ENCODE results near the gene RNF8. TPM values are rescaled to one million over a fixed set of nuclear protein-coding genes. Genes with fewer than 3 reads are reported as not detected.

The RNF8 gene
- total and polyA plus RNA-seq, 9 of the 15 experiments (the other 6 are each of a cell fraction or from before 2014, with no cell fraction given): 10.6 to 47.0 (median 37.5) TPM

DNA sequence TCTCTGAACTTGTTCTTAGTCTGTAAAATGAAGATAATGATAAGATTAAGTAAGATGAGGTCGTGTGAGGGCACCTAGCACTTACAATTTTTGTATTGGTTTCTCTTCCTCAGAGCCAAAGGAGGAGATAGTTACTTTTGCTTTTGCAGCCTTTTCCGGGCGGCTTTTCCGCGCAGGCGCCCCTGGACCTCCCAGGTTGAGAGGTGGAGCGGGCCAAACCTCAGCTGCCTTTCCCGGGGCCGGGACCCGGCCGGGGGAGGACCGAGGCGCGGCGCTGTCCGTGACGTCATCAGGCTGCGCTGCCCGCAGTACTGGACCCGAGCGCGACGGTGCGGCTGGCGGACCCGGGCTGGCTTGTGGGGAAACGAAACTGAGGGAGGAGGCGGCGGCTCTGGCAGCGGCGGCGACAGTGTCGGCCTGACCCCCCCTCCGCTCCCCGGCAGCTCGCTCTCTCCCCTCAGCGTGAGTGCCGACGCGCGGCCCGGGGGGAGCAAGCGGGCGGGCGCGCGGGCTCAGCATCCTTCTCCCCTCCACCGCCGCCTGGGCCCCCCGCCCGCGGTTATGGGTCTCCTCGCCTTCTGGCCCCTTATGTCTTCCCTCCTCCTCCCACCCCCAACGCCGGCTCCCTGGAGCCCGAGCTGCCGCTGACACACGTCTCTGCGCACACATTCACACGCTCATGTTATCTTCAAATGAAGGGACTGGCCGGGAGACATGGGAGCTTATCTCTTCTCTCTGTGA lies 79.3 kb downstream of the RNF8 start, which contains the start of gene CMTR1 (continued):
- TF ChIP-seq, protein P1, sequence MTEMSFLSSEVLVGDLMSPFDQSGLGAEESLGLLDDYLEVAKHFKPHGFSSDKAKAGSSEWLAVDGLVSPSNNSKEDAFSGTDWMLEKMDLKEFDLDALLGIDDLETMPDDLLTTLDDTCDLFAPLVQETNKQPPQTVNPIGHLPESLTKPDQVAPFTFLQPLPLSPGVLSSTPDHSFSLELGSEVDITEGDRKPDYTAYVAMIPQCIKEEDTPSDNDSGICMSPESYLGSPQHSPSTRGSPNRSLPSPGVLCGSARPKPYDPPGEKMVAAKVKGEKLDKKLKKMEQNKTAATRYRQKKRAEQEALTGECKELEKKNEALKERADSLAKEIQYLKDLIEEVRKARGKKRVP (CRISPR knock-in tag; IDR thresholded peaks at IDR 0.05): peak; percentile 56
- TF ChIP-seq JUN (IDR thresholded peaks at IDR 0.05; ENCODE audit: borderline replicate concordance, low read depth, low read length) (peak; percentile 86), JUN (CRISPR knock-in tag; IDR thresholded peaks at IDR 0.05; ENCODE audit: borderline replicate concordance) (no peak), RBBP5 (IDR thresholded peaks at IDR 0.05; ENCODE audit: borderline replicate concordance, insufficient read depth, low read length, poor library complexity, severe bottlenecking) (peak; percentile 100), SMARCE1 (IDR thresholded peaks at IDR 0.05) (no peak), GATA2 (CRISPR knock-in tag; IDR thresholded peaks at IDR 0.05) (no peak), ZNF354B (CRISPR knock-in tag; IDR thresholded peaks at IDR 0.05) (no peak), RNF2 (IDR thresholded peaks at IDR 0.05) (peak; percentile 54), NEUROD1 (IDR thresholded peaks at IDR 0.05; ENCODE audit: borderline replicate concordance, low read depth, low read length, partially characterized antibody) (peak; percentile 57), KHSRP (IDR thresholded peaks at IDR 0.05) (peak; percentile 97), NCOA2 (IDR thresholded peaks at IDR 0.05; ENCODE audit: partially characterized antibody in 2 of 2) (peak in 1 of 2 experiments; percentile 67), ZKSCAN3 (CRISPR knock-in tag; IDR thresholded peaks at IDR 0.05) (no peak), CCAR2 (IDR thresholded peaks at IDR 0.05; ENCODE audit: low read depth, low read length) (no peak), ZNF175 (CRISPR knock-in tag; IDR thresholded peaks at IDR 0.05; ENCODE audit: low read depth) (no peak), MAFK (IDR thresholded peaks at IDR 0.05; ENCODE audit: low read length) (no peak), BACH1 (tag; IDR thresholded peaks at IDR 0.05) (no peak), TBP (optimal IDR thresholded peaks at IDR 0.05; ENCODE audit: low read depth, low read length) (peak; percentile 55), NBN (IDR thresholded peaks at IDR 0.05; ENCODE audit: low read depth) (peak; percentile 100), TRIM28 (IDR thresholded peaks at IDR 0.05) (no peak)
- TF ChIP-seq, protein P2, sequence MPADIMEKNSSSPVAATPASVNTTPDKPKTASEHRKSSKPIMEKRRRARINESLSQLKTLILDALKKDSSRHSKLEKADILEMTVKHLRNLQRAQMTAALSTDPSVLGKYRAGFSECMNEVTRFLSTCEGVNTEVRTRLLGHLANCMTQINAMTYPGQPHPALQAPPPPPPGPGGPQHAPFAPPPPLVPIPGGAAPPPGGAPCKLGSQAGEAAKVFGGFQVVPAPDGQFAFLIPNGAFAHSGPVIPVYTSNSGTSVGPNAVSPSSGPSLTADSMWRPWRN (IDR thresholded peaks at IDR 0.05; ENCODE audit: low read depth): no peak
- TF ChIP-seq, protein P3, sequence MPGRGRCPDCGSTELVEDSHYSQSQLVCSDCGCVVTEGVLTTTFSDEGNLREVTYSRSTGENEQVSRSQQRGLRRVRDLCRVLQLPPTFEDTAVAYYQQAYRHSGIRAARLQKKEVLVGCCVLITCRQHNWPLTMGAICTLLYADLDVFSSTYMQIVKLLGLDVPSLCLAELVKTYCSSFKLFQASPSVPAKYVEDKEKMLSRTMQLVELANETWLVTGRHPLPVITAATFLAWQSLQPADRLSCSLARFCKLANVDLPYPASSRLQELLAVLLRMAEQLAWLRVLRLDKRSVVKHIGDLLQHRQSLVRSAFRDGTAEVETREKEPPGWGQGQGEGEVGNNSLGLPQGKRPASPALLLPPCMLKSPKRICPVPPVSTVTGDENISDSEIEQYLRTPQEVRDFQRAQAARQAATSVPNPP (IDR thresholded peaks at IDR 0.05; ENCODE audit: borderline replicate concordance, insufficient read depth, insufficient read length): no peak
- TF ChIP-seq, protein P4, sequence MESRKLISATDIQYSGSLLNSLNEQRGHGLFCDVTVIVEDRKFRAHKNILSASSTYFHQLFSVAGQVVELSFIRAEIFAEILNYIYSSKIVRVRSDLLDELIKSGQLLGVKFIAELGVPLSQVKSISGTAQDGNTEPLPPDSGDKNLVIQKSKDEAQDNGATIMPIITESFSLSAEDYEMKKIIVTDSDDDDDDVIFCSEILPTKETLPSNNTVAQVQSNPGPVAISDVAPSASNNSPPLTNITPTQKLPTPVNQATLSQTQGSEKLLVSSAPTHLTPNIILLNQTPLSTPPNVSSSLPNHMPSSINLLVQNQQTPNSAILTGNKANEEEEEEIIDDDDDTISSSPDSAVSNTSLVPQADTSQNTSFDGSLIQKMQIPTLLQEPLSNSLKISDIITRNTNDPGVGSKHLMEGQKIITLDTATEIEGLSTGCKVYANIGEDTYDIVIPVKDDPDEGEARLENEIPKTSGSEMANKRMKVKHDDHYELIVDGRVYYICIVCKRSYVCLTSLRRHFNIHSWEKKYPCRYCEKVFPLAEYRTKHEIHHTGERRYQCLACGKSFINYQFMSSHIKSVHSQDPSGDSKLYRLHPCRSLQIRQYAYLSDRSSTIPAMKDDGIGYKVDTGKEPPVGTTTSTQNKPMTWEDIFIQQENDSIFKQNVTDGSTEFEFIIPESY (CRISPR knock-in tag; IDR thresholded peaks at IDR 0.05): no peak; the same call in 1 of the 2 replicates
- TF ChIP-seq, protein P5, sequence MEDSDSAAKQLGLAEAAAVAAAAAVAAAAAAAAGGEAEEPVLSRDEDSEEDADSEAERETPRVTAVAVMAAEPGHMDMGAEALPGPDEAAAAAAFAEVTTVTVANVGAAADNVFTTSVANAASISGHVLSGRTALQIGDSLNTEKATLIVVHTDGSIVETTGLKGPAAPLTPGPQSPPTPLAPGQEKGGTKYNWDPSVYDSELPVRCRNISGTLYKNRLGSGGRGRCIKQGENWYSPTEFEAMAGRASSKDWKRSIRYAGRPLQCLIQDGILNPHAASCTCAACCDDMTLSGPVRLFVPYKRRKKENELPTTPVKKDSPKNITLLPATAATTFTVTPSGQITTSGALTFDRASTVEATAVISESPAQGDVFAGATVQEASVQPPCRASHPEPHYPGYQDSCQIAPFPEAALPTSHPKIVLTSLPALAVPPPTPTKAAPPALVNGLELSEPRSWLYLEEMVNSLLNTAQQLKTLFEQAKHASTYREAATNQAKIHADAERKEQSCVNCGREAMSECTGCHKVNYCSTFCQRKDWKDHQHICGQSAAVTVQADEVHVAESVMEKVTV (CRISPR knock-in tag; IDR thresholded peaks at IDR 0.05): peak; percentile 43; the same call in 1 of the 2 replicates
